Left colon (tissue), 2 donors: ENCODE results near the gene NBEAL2. TPM values are rescaled to one million over a fixed set of nuclear protein-coding genes. Genes with fewer than 3 reads are reported as not detected.
A peak's percentile ranks its signal among the peaks of the same experiment; 100 is the strongest.

ENCODE experiments used
- ATAC-seq: fragments of 200-7000 bp; cut with Tn5 transposase; one replicate; pipeline ENCODE4 v1.9.1; 2020; ENCODE audit warnings: mild to moderate bottlenecking, moderate library complexity
- DNase-seq, 2 donors: peaks; one replicate each; pipeline ENCODE4 v3.0.0-alpha.2; 2020
- intact Hi-C, 2 donors: fragments of 100-400 bp; cut with DNase I in 1 of 2; cut with micrococcal nuclease in 1 of 2; formaldehyde crosslinking; loops; one replicate each; pipeline versions ENCODE4 v1.11.2 to v1.14.0; 2022; cut with DNase I, micrococcal nuclease
- total RNA-seq, 2 donors: library from RNA; stranded (reverse); fragmentation: NEBNext Ultra II Directional; extraction: Animal tissue kit (Norgen Biotek cat#: 25700); gene quantifications; one replicate each; pipeline ENCODE4 v1.2.1, GENCODE V29; 2021
- donor health status: DM: no; HTN: no; CAD: no.
- donor health status: DM: yes; HTN: yes; CAD: no.

Gene NBEAL2
- total RNA-seq, 2 donors from 2014 or later: 51.4 to 98.1 TPM

DNA sequence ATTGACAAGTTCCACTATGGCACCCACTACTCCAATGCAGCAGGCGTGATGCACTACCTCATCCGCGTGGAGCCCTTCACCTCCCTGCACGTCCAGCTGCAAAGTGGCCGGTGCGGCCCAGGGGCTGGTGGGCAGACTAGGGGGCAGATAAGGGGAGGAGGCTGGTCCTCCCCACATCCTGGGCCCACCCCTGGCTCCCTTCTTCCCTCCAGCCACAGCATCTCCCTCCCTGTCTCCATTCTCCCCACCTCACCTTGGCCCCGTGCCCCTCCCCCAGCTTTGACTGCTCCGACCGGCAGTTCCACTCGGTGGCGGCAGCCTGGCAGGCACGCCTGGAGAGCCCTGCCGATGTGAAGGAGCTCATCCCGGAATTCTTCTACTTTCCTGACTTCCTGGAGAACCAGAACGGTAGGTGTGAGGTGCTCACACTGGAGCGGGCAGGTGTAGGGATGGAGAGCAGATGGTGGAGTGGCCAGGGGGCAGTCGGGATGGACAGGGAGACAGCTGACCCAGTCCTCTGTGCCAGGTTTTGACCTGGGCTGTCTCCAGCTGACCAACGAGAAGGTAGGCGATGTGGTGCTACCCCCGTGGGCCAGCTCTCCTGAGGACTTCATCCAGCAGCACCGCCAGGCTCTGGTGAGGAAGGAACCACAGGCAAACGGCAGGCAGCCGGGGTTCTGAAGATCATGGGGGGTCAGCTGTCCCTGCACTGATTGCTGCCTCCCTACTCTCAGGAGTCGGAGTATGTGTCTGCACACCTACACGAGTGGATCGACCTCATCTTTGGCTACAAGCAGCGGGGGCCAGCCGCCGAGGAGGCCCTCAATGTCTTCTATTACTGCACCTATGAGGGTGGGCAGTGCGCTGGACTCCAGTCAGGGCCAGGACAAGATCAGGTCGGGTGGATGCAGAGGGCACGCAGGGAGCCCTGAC, 26.0 kb downstream of the NBEAL2 start:
- DNase-seq (peak; percentile 6 to 23), ATAC-seq (no peak)
- intact Hi-C loops: no loop called here

DNA sequence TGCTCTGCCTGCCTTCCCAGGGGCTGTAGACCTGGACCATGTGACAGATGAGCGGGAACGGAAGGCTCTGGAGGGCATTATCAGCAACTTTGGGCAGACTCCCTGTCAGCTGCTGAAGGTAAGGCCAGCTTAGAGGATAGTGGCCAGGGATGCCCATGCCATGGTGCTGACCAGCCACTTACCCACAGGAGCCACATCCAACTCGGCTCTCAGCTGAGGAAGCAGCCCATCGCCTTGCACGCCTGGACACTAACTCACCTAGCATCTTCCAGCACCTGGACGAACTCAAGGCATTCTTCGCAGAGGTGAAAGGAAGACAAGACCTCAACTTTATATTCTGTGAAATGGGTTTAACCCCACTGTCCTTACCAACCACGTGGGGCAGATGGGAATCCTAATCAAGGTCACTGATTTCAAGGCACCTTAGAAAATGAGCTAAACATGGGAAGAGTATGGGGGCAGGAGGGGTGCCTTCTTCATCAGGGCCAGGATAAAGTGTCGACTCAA, 26.7 kb downstream of the NBEAL2 start:
- intact Hi-C loops: no loop called here
- ATAC-seq (no peak), DNase-seq (peak; percentile 2 to 22)

DNA sequence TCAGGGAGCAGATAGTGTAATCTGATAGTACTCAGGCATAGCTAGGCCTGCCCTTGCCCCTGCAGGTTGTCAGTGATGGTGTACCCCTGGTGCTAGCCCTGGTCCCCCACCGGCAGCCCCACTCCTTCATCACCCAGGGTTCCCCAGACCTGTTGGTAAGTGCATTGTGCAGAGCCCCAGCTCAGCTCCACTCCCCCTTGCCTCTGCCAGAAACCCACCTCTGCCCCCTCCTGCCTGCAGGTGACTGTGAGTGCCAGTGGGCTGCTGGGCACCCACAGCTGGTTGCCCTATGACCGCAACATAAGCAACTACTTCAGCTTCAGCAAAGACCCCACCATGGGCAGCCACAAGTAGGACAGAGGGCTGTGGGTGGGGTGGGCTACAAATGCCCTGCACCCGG, 27.5 kb downstream of the NBEAL2 start:
- intact Hi-C loops: no loop called here
- peak in 1 of 2 donors; percentile 1 for DNase-seq
- ATAC-seq: no peak

DNA sequence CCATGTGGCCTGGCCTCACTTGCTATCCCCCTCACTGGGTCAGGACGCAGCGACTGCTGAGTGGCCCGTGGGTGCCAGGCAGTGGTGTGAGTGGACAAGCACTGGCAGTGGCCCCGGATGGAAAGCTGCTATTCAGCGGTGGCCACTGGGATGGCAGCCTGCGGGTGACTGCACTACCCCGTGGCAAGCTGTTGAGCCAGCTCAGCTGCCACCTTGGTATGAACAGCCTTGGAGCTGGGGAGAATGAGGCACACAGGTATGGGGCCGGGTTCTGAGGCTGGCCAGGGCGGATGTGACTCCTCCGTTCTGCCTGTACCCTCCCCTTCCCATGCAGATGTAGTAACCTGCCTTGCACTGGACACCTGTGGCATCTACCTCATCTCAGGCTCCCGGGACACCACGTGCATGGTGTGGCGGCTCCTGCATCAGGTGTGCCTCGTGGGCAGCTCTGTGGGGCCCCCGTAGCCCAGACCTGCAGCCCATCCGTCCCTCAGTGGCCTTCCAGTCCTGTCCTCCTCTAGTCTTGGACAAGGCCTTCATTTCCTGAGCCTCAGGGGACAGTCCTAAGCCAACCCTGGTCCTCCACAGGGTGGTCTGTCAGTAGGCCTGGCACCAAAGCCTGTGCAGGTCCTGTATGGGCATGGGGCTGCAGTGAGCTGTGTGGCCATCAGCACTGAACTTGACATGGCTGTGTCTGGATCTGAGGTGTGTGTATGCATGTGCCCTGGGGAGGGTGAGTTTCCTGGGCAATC, 28.2 kb downstream of the NBEAL2 start:
- intact Hi-C loops: no loop called here
- DNase-seq (peak in 1 of 2 donors; percentile 21), ATAC-seq (no peak)

DNA sequence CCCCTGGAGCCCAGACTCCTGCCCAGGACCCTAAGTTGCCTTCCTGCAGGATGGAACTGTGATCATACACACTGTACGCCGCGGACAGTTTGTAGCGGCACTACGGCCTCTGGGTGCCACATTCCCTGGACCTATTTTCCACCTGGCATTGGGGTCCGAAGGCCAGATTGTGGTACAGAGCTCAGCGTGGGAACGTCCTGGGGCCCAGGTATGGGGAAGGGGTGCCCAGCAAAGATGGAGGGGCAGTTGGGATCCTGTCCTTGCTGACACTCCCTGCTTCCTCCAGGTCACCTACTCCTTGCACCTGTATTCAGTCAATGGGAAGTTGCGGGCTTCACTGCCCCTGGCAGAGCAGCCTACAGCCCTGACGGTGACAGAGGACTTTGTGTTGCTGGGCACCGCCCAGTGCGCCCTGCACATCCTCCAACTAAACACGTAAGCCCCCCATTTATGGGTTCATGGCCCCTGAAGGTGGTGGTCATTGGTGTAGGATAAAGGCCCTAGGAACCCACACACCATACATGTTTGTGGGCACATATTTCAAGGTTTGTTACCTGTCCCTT, 28.8 kb downstream of the NBEAL2 start:
- intact Hi-C loops: no loop called here
- DNase-seq: peak; percentile 5 to 24
- ATAC-seq: no peak

DNA sequence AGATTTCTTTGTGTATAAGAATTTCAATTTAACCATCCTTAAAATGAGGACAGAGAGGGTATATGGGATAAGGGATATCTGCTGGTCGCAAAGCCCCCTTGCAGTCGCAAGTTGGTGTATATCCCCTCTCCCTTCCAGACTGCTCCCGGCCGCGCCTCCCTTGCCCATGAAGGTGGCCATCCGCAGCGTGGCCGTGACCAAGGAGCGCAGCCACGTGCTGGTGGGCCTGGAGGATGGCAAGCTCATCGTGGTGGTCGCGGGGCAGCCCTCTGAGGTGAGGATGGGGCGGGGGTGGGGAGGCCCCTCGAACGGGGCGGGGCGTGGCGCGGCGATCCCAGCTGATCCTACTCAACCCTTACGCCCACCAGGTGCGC, 29.4 kb downstream of the NBEAL2 start:
- intact Hi-C loops: no loop called here
- no peak for ATAC-seq
- no peak for DNase-seq

DNA sequence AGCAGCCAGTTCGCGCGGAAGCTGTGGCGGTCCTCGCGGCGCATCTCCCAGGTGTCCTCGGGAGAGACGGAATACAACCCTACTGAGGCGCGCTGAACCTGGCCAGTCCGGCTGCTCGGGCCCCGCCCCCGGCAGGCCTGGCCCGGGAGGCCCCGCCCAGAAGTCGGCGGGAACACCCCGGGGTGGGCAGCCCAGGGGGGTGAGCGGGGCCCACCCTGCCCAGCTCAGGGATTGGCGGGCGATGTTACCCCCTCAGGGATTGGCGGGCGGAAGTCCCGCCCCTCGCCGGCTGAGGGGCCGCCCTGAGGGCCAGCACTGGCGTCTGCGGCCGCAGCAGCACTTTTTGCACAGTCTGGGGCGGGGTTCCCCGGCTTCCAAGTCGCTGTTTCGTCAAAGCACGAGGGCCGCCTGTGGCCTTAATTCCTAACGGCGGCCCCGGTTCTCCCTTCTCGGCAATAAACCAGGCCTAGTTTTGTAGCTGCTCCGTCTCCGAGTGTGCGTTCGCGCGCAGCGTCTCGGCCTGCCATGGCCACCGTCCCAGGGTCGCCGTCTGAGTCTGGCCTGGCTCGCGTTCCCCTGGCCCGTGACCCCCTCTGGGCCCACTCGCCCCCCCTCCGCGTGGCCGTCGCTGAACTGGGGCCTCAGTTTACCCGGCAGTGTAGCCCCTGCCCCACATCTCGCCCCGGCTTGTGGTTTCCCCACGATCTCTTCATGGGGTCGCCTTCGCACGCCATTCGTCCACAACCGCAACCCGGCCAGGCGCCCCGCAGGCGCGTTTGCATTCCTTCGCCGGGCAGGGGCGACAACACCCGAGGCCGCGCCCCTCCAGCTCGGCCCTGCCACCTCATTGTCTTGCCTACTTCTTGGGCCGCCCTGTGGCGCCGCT, 30.0 kb downstream of the NBEAL2 start:
- intact Hi-C loops: no loop called here
- peak; percentile 82 for ATAC-seq

DNA sequence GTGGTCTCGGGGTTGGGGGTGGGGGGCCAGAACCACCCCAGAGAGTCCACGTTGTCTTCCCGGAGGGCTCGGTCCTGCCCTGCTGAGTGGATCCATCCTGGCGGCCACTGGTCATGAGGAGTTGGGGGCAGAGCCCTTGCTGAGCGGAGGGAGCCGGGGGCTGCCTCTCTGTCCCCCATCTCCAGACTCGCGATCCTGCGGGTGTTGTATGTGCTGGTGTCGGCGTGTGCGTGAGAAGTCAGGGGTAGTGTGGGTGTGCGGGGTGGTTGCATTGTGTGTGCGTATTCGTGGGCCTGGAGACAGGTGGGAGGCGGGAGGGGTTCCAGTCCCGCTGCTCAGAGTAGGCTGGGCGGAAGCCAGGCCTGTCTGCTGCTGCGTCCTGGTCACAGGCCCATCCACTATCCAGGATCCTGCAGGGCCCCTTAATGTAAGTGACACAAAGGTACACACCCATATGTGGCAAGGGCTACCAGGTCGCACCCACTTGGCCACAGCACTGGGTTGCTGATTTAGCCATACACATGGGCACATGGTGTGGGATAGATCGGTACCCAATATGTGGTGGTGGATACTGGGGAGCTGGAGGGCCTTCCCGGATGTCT, 30.7 kb downstream of the NBEAL2 start:
- peak; percentile 5 to 24 for DNase-seq
- no peak for ATAC-seq
- intact Hi-C loops: no loop called here

More for the DNA sequence above, 30.0 kb downstream of the NBEAL2 start:
- DNase-seq: peak; percentile 78 to 87

DNA sequence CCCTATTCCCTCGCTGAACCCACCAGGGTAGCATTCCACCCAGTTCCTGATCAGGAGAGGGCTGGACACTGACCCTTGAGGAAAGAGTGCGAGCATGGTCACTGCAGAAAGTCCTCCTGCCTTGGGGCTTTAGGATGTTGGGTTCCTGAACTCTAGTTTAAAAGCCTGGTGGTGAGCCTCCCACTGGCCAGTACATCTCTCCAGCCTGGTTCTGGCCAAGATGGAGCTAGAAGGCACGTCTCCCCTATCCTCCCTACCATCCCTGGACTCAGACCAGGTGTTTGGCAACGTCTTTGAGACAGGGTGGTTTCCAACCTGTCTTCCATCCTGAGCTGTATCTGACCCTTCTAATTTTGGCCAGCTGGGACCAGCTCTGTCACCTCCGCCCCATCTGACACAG, 31.4 kb downstream of the NBEAL2 start:
- ATAC-seq (no peak), DNase-seq (peak in 1 of 2 donors; percentile 0)
- intact Hi-C loops: no loop called here

DNA sequence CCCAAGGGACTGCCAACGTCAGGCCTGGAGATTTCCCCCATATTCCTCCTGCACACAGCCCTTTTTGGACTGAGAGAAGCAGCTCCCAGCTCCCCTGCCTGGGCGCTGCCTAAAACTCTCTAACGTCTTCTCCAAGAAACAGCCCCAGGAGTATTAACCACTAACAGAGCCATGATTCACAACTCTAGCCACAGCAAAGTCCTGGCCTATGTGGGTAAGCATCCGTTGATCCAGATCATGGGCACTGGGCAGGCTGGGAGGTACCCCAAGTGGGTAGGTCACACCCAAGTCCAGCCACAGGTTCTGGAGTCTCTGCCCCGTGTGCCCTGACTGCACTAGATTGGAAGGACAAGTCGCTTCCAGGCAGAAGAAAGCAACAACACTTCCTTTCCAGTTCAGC, 31.9 kb downstream of the NBEAL2 start:
- intact Hi-C loops: no loop called here

DNA sequence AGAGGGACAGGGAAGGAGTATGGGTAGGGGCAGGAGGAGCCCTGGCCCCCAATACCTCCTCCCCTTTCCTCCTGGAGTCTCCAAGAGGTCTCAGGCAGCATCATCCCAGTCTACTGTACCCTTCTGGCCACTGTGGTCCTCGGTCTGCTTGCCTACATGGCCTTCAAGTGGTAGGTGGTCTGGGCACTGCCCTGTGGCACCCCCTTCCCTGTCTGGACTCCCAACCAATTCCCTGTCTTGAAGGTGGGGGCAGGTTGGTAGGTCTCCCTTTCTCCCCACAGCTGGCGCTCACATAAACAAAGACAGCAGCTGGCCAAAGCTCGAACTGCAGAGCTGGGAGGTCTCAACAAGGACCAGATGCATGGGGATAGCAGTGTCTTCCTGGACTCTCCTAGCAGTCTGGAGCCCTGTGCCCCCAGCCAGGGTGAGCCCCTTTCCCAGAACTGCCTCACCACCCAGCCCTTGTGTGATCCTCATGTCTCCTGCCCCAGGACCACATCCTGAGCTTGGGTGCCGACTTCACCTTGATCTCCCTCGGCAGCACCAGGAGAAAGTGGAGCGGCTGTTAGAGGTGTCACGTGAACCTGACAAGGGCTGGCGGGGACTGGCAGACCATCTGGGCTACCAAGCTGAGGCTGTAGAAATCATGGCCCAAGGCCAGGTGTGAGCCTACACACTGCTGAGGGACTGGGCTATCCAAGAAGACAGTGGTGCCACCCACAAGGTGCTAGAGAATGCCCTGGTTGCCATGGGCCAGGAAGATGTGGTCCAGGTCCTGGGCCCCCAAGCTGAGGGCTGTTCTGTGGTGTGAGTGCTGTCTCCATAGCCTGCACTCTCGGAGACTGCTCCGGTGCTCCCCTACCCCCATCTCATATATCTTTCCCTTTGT, 33.1 kb downstream of the NBEAL2 start:
- ATAC-seq (no peak), DNase-seq (no peak)
- intact Hi-C loops: no loop called here

More for the DNA sequence above, 31.9 kb downstream of the NBEAL2 start:
- DNase-seq: no peak
- ATAC-seq: no peak

DNA sequence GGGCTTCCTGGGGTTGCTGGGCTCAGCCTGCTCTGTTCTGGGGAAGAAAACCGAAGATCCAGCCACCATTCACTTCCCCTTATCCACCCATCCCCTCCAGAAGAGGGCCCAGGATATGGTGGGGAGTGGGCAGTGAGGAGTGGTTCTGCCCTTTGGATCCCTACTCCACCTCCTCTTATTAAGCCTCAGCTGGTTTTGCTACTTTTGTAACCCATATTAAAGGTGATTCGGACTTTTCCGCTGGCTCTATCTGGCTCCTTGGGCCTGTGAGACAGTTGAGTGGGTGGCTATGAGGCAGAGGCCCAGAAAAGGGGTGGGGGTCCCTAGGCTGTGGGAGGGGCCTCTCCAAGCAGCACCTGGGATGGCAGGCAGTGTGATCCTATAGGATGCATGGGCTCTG, 33.8 kb downstream of the NBEAL2 start:
- no peak for ATAC-seq
- DNase-seq: no peak
- intact Hi-C loops: no loop called here

DNA sequence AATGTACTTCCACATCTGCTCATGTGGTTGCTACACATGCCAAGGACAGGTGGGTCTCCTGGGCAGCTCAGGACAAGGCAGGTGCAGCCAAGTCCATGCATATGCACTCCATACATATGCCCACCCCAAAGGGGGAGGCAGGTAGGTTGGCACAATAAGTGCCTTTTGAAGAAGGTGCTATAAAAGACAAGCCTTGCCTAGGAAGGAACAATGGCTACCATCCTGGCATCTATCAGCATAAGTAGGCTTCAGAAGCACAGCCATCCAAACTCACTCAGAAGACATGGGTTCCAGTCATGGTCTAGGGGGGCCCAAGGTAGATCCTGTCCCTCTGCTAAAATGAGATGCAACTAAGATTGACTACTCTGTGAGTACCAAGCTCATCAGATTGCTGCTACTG, 34.6 kb downstream of the NBEAL2 start:
- no peak for ATAC-seq
- intact Hi-C loops: no loop called here
- no peak for DNase-seq

DNA sequence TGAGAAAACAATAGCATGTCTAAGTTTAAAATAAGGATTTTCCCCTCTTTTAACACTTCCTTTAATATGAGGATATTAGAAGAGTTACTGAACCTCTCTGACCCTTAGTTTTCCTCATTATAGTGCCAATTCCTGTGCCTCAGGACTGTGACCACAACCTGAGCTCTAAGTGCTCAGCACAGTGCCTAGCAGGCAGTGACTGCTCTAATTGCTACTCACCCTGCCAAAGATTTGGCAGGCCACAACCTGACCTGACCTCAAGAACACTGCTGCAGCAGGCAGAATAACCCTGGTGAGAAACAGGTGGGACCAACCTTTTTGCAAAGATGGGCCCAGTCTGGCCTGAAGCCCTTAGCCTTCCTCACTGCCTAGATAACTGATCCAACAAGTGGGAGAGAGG, 35.7 kb downstream of the NBEAL2 start:
- intact Hi-C loops: no loop called here
- no peak for ATAC-seq

DNA sequence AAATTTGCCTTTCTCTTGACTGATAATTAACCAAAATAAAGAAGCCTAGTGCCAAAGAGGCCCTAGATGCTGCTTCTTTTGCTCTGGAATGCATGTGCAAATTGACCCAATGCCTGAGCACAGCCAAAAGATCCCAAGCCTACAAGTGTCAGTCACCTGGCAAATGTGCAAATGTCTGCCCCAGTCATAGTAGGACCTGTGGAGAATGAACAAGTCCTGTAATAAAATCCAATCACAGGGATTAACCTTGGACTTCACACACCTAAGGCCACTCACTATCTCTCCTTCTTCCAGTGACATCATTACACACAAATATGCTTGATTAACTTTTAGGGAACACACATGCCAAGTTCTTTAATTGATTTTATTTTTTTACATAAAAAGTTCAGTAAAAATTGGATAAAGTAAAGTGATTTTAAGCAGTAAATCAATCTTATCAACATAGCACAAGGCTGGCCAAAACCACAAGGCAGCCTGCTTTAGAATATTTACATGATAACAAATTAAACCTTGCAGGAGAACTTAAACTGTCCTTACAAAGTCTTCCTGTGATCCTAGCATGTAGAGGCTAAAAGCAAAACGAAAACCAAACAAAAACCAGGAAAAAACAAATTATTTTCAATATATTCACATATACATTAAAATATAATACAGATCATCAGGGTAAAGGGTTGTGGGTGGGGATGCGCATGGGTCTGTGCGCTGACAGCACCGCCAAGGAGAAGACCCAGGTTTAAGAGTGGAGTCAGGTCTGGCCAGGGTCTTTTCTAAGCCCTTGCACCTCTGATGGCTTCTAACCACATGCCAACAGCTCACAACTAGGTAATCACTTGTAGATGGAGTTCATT, 36.8 kb downstream of the NBEAL2 start:
- no peak for DNase-seq
- peak; percentile 49 for ATAC-seq
- intact Hi-C loops: no loop called here

More for the DNA sequence above, 35.7 kb downstream of the NBEAL2 start:
- no peak for DNase-seq

DNA sequence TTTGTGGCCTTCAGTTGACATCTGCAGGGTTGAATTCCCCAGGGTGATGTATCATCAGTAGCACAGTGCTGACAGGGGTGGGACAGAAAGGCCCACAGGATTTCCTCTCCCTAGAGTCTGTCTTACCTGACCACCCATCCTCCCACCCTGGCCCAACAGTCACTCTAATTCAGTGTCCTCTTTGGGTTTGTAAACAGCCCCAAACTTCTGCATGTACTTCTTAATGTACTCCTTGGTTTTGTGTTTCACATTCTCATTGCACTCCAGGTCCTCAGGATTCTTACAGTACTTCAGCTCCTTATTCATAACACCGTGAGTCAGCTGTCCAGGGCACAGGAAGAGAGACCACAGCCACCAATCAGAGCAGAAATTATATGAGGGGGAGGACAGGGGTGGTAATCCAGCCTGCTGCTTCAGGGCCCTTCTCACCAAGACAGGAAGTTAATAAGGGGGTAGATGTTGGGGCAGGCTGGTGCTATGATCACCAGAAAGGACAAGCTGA, 37.5 kb downstream of the NBEAL2 start:
- intact Hi-C loops: no loop called here
- DNase-seq (no peak), ATAC-seq (peak; percentile 15)
